GM12873 (cell line): ENCODE data around the gene S100A12.

Experiments
- TF ChIP-seq, protein P1 (sequence below): IDR thresholded peaks from 2 replicates; pipeline ENCODE4 v1.5.1; 2012; ENCODE audit warnings: low read depth, mild to moderate bottlenecking, moderate library complexity, low read length, control low read depth; ENCODE audit not compliant: insufficient read depth; ENCODE audit errors: missing control alignments

S100A12 gene

DNA sequence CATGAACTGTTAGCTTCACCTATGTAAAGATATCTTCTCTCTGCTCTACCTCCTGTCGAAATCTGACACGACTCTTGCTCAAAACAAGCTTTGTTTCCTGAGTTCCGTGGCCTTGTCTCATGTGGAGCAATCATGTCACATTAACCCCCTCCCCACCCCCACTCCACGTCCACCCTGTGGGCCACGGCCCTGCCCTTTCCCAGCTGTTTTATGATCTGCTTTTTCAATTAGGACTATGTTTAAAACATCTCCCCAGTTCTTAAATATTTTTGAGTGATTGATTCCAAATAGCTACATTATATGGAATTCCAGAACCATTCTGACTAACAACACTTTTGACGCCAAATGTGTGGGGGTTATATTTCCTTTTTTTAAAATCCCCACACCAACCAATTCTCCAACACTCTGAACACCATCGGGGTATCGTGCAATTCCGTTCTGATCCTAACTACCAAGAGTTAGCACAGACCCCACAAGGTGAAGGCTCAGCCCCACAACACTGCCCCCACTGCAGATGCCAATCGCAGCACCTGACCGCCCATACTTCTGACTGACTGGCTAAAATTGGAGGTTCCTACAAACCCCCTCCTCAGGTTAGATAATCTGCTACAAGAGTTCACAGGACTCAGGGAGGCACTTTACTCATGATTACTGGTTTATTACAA lies 28.1 kb upstream of the S100A12 start:
- TF ChIP-seq, protein P1, sequence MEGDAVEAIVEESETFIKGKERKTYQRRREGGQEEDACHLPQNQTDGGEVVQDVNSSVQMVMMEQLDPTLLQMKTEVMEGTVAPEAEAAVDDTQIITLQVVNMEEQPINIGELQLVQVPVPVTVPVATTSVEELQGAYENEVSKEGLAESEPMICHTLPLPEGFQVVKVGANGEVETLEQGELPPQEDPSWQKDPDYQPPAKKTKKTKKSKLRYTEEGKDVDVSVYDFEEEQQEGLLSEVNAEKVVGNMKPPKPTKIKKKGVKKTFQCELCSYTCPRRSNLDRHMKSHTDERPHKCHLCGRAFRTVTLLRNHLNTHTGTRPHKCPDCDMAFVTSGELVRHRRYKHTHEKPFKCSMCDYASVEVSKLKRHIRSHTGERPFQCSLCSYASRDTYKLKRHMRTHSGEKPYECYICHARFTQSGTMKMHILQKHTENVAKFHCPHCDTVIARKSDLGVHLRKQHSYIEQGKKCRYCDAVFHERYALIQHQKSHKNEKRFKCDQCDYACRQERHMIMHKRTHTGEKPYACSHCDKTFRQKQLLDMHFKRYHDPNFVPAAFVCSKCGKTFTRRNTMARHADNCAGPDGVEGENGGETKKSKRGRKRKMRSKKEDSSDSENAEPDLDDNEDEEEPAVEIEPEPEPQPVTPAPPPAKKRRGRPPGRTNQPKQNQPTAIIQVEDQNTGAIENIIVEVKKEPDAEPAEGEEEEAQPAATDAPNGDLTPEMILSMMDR = no peak

DNA sequence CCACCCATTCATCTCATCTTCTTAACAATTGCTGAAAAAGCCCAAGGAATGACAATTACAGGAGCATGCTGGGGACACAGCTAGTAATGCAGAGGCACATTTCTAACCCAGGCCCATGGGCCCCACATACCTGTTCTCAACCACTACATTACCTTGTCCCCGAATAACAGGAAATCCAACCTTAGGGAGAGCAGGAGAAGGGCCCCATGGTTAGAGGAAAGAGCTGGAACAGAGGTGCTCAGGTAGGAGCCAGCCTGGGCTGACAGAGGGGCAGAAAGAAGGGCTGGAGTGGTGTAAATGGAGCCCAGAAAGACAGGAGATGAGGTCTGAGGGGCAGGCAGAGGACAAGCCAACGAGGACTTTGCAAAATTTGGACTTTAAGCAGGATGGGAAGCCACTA lies 26.8 kb upstream of the S100A12 start:
- TF ChIP-seq, protein P1 = no peak

DNA sequence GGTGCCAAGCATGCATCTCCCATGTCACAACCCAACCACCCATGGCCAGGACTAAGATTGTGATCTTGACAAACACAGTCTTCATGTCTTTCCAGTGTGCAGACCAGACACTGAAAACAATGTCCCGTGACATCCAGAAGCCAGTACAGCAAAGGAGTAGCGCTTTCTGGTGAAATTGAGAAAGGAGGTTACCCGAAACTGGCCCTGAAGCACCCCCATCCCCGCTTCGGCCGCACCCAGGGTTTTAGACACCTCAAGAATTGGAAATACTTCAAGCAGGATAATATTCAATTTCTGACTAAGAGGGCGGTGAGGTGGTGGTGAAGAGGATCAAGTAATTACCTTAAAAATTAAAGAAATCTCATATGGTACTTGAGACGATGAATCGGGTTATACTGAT lies 26.0 kb upstream of the S100A12 start:
- TF ChIP-seq, protein P1 = no peak

DNA sequence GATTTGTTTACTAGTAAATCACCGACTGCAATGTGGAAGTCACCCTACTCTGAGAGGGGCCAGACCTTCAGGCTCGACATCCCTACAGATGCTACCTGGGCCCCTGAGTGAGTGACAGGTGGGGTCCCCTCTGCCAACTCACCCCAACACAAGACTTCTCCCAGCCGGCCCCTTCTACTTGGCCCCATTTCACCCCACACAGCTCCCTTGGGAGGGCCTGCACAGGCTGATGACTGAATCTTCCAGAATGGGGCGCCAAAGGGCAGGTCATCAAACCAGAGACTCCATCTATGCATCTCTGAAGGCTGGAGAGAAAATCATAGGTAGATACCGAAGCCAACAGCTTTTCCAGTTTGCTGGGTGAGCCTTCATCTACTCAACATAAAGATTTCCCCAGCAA lies 24.8 kb upstream of the S100A12 start:
- TF ChIP-seq, protein P1 = no peak

DNA sequence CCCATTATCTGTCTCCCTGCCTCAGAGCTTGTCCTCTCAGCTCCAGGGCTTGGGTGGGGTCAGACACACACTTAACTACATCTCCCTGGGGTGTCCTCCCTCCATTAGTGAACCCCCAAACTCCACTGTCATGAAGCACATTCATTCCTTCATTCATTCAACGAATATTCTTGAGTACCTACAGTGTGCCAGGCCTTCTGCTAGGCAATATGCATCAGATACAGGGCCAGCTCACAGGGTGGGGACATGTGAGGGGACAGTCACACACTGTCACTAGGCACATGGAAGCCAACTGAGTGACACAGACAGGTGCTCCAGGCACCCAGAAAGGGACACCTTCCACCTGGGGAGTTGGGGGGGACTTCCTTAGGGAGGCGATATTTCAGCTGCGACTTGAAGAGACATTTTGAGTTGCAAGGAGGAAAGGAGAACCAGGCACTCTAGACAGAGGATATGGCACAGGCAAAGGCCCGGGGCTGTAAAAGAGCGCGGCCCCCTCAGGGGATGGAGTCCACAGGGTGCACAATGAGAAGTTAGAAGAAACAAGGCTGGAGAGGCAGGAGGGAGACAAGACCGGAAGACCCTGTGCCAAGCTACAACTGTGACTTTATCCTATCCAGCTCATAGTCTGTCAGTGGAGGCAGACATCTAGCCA lies 24.1 kb upstream of the S100A12 start:
- TF ChIP-seq, protein P1 = no peak

DNA sequence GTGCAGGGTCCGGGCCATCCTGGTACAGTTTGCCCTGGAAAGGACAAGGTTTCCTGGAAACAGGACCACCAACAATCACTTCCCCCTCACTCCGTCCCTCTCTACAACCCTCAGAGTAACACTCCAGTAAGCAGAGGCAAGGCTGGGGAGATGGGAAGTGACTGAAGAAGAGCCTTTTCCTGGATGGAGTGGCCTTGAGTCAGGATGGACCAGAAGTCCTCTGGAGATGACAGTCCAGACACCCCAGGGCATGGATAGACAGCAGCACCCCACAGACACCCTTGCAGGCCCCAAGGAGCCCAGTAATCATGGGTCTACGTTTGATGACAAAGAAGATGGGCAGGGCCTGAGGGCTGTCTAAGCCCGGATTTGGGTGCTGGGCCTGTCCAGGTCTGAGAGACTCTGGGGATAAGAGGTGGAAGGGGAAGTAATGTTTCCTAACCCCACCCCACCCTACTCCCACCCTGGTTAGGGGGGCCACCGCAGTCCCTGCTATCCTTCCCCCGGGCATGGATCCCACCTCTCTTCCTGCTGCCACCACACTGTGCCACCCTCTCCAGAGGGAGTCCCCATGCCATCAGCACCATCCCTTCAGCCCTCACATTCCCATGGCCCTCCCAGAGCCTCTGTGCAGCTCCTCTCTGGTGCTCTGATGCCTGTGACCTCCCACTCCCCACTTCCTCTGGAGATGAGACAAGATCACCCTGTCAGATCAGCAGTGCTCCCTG lies 22.7 kb upstream of the S100A12 start:
- TF ChIP-seq, protein P1 = no peak
